Measurements from ENCODE around the gene PLAAT1. TPM values are rescaled to one million over a fixed set of nuclear protein-coding genes. Genes with fewer than 3 reads are reported as not detected.
A peak's percentile ranks its signal among the peaks of the same experiment; 100 is the strongest.

PLAAT1 gene
- total RNA-seq, 1 experiment from 2014 or later = not detected

GRCh38 chr3:193250492-193250891, 9.5 kb downstream of the PLAAT1 start:
- DNase-seq (ENCODE audit: low read depth) = no peak

- DNase-seq (ENCODE audit: low read depth) = no peak
These were observed 13.1 kb downstream of the PLAAT1 start for GRCh38 chr3:193253986-193254660.

GRCh38 chr3:193261970-193262369, 20.9 kb downstream of the PLAAT1 start:
- no peak for DNase-seq (ENCODE audit: low read depth)

DNA sequence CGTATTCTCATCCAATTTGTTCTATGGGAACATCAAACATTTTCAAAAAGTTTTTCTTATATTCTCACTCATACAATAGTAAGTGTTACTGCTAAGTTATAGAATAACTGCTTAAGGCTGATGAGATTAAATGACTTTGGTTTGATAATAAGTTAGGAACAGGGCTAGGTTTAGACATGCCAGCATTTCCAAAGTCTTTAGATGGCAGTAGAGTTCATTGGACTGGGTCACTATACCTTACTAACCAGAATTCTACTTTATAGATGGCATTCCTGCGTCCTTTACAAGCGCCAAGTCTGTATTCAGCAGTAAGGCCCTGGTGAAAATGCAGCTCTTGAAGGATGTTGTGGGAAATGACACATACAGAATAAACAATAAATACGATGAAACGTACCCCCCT, 21.7 kb downstream of the PLAAT1 start:
- no peak for DNase-seq (ENCODE audit: low read depth)

DNA sequence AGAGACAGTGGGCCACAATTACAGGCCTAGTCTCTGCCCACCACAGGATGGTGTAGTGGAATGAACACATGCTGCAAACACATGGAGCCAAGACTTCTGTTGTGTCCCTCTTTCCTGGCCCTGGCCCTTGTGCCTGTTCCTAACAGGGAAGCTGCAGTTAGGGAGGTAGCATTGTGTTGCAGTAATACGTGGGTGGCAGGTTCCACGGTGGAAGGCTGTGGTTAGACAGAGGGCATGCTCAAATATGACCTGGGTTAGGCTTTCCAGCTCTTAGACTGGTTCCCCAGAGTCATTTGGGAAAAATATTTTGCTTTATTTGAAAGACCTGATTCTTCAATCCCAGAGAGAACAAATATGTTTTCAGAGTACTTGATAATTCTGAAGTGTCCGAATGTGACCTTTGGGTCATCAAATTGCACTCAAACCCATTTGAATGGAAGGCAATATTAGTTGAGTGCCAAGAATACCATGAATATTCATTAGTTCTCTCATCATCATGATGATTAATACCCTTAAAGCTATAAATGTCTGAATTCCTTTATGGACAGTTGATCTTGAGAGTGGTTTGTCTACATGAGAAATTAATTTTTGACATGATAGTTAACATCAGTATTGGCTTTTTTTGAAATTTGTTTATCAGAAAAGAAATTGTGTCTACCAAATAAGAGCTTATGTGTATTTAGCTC, 28.5 kb downstream of the PLAAT1 start:
- no peak for DNase-seq (ENCODE audit: low read depth)

DNA sequence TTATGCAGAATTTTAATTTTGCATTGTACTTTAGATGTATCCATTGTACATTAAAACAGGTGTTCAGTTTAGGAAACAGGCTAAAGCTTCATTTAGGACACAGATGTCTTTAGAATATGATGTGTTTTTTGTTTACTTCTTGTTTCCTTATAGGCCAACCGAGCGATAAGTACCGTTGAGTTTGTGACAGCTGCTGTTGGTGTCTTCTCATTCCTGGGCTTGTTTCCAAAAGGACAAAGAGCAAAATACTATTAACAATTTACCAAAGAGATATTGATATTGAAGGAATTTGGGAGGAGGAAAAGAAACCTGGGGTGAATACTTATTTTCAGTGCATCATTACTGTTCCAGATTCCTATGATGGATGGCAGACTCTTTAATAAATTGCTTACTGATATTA, 29.4 kb downstream of the PLAAT1 start:
- DNase-seq (ENCODE audit: low read depth) = no peak

GRCh38 chr3:193271101-193271840, 30.2 kb downstream of the PLAAT1 start:
- DNase-seq (ENCODE audit: low read depth) = no peak

GRCh38 chr3:193292386-193292785, 51.4 kb downstream of the PLAAT1 start:
- DNase-seq (ENCODE audit: low read depth) = no peak

DNA sequence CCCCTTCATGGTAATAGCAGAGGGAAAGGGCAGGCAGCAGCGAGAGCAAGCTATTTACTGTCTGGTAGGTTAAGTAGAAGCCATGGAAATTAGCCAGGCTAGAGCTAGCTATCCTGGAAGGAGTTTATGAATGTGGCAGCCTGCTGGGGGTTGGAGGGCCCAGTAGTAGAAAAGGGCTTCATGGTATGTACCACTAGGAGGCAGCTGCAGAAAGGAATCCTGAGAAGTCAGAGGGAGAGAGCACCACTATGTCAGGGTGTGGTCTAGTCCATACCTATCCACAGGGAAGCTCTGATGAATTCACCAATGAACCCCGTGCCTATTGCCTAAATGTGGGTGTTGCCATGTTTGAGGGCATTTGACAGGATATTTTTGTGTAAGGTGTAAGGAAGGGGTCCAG, 55.0 kb downstream of the PLAAT1 start:
- DNase-seq (ENCODE audit: low read depth) = no peak

GRCh38 chr3:193297421-193297820, 56.4 kb downstream of the PLAAT1 start:
- DNase-seq (ENCODE audit: low read depth) = no peak

GRCh38 chr3:193301433-193301832, 60.4 kb downstream of the PLAAT1 start:
- peak; percentile 4 for DNase-seq (ENCODE audit: low read depth)

- DNase-seq (ENCODE audit: low read depth) = no peak
These were observed 64.3 kb downstream of the PLAAT1 start for GRCh38 chr3:193305356-193305755.

GRCh38 chr3:193310914-193311723, 70.1 kb downstream of the PLAAT1 start:
- no peak for DNase-seq (ENCODE audit: low read depth)

DNA sequence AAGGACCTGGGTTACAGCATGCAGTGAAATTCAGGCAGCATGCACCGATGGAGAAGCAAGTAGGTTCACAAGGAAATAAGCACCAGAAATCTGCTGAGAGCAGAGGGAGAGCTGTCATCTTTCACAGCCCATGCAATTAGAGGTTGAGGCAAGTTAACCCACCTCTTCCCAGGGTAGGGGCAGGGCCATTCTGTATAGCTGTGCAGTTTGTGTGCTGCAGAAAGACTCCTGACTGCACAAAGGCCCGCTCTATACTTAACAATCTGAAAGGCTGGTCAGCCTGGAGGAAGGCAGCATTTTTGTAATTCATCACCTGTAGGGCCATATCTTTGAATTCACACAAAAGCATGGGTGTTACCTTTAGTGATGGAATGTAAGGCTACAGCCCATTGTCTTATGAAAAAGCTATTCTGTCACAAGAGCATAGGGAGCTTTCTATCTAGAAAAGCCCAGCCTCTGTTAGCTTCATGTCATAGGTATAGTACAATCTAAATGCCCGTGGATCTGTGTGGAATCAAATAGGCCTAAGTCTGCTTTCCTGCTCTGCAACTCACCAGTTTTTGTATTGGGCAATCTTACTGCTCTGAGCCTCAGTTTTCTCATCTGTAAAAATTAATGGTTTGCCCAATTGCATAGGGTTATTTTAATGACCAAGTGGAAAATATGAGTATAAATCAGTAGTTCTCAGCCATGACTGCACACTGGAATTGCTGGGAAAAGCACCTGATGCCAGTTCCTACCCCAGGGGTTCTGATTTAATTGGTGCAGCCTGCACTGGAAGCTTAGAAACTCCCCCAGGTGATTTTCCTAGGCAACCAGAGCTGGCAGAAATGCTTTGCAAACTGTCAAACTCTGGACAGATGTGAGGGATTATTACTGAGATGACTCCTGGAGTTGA, 72.3 kb downstream of the PLAAT1 start:
- no peak for DNase-seq (ENCODE audit: low read depth)

GRCh38 chr3:193314161-193314560, 73.1 kb downstream of the PLAAT1 start:
- no peak for DNase-seq (ENCODE audit: low read depth)

DNA sequence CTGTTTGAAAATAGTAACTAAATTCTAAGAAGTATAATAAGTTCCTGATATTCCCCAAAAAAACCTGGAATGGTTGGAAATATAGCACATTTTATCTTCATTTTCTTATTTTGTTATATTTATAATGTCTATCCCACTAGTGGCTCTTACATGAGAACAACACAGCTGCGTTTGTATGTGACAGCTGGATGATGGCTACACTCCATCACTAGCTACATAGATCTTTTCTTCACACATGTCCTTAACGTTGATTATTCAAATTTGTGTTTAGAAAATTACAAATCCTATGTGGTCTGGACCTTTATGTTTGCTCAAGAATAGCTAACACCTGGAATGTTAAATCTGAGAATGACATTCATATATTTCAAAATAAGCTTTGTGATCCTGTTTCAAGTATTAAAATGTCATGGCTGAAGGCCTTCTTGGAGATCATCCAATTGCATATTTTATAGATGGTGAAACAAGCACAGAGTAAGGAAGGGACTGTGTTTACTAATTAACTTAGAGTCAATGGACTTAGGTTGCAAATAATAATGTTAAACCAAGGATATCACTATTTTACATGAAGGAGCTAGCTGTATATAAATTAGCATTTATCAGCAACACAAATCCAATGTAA, 76.8 kb downstream of the PLAAT1 start:
- no peak for DNase-seq (ENCODE audit: low read depth)
